H1 (cell line): ENCODE data around the gene LANCL3. TPM values are rescaled to one million over a fixed set of nuclear protein-coding genes. Genes with fewer than 3 reads are reported as not detected.

Source experiments
- ATF2 ChIP-seq: IDR thresholded peaks from 2 replicates; pipeline ENCODE4 v1.6.1; 2012; ENCODE audit warnings: low read length, inconsistent platforms
- GABPA ChIP-seq: IDR thresholded peaks from 2 replicates; pipeline ENCODE4 v1.6.1; 2011; ENCODE audit warnings: mild to moderate bottlenecking, low read length, moderate library complexity, borderline replicate concordance; ENCODE audit not compliant: insufficient read depth
- polyA plus RNA-seq, 7 experiments: library from polyadenylated mRNA; depleted of rRNA in 3 of 7; stranded (reverse) in 5 of 7; unstranded in 2 of 7; fragments of >200 nt in 5 of 7; fragments of 200-250 nt in 2 of 7; gene quantifications; 1 replicate in 5 of 7; 2 replicates in 1 of 7; 4 replicates in 1 of 7; pipeline versions ENCODE4 v1.2.1 to v1.2.3, GENCODE V29; 2011 to 2013; ENCODE audit warnings: missing spikeins in 2 of 7, mixed read lengths in 2 of 7
- total RNA-seq: library from RNA; stranded (reverse); fragmentation: NEBNext Ultra II Directional; extraction: Animal tissue kit (Norgen Biotek cat#: 25700); gene quantifications from 2 replicates; pipeline ENCODE4 v1.2.1, GENCODE V29; 2021

Gene LANCL3
- total and polyA plus RNA-seq, 2 of the 8 experiments (the other 6 are each of a cell fraction or from before 2014, with no cell fraction given): 0.11 to 0.37 TPM

DNA sequence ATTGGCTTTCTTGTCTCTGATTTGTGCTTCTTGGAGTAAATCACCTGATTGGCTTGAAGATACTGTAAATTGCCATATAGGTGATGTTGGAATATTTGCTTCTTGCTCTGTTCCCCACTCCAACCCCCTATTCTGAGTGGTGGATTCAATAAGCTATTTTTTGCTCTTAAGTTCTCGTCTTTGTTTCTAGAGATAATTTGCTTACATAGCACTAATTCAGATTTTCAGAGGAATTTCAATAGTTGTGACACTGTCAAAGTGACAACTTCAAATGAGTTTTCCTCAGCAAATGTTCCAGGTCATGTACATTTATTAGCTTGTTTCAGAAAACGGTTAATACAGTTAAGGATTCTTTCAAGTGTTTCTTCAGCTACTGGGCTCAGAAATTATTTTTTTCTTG, 18.6 kb downstream of the LANCL3 start (continued):
- no peak for TF ChIP-seq GABPA
- TF ChIP-seq ATF2: no peak
